Upper lobe of right lung (tissue), 1 donor: ENCODE data around the gene PCLO. TPM values are rescaled to one million over a fixed set of nuclear protein-coding genes. Genes with fewer than 3 reads are reported as not detected.

Experiments used
- ATAC-seq: fragments of 200-7000 bp; cut with Tn5 transposase; one replicate; pipeline ENCODE4 v1.9.1; 2020; ENCODE audit warnings: mild to moderate bottlenecking, moderate library complexity
- DNase-seq: peaks from one replicate; pipeline ENCODE4 v3.0.0-alpha.2; 2020
- H3K27ac ChIP-seq: fragments of 200-600 bp; one replicate; pipeline ENCODE4 v1.8.0; 2022
- H3K27me3 ChIP-seq: fragments of 200-600 bp; one replicate; pipeline ENCODE4 v1.8.0; 2022; ENCODE audit warnings: mild to moderate bottlenecking
- H3K36me3 ChIP-seq: fragments of 200-600 bp; one replicate; pipeline ENCODE4 v1.8.0; 2022
- H3K4me1 ChIP-seq: fragments of 200-600 bp; one replicate; pipeline ENCODE4 v1.8.0; 2022
- H3K4me3 ChIP-seq: fragments of 200-600 bp; one replicate; pipeline ENCODE4 v1.8.0; 2022; ENCODE audit warnings: mild to moderate bottlenecking
- H3K9me3 ChIP-seq: fragments of 200-600 bp; one replicate; pipeline ENCODE4 v1.8.0; 2022
- CTCF ChIP-seq: fragments of 200-600 bp; IDR thresholded peaks from one replicate; pipeline ENCODE4 v1.8.0; 2022; ENCODE audit warnings: antibody characterized with exemption
- intact Hi-C: fragments of 100-400 bp; cut with DNase I; formaldehyde crosslinking; loops from one replicate; pipeline ENCODE4 v1.11.0; 2022
- total RNA-seq: library from RNA; stranded (reverse); fragmentation: NEBNext Ultra II Directional; extraction: Animal tissue kit (Norgen Biotek cat#: 25700); gene quantifications from one replicate; pipeline ENCODE4 v1.2.1, GENCODE V29; 2021
- donor health status: DM: no; HTN: yes; CAD: no; lungs with severe emphysema.

PCLO gene
- total RNA-seq, 1 donor from 2014 or later: 5.3 TPM

DNA sequence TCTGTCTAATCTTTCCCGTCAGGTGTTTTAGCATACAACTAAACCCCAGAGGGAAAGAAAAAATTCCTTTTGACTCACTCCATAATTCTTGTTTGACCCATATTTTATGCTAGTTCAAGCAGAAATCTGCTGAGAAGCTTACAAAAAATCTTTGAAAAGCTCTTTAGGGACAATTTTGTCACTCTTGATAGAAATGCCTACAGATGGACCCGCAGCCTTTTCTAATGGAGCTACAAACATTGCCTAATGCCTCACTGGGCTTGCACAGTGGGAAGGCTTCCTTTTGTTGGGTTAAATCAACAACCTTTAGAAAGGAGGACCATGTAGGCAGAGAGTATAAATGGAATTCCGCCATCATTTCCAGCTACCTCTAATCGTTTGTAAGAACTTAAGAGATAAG lies 344.5 kb downstream of the PCLO start:
- Histone ChIP-seq H3K27me3 (no peaks in the 10 kb centered on the region), H3K4me3 (no peak overlapping the region), H3K9me3 (no peaks in the 10 kb centered on the region), H3K36me3 (no peaks in the 10 kb centered on the region), H3K4me1 (no peaks in the 10 kb centered on the region), H3K27ac (no peak overlapping the region)
- no peak for TF ChIP-seq CTCF
- no peak for ATAC-seq
- intact Hi-C loops: no loop called here
- no peak for DNase-seq

DNA sequence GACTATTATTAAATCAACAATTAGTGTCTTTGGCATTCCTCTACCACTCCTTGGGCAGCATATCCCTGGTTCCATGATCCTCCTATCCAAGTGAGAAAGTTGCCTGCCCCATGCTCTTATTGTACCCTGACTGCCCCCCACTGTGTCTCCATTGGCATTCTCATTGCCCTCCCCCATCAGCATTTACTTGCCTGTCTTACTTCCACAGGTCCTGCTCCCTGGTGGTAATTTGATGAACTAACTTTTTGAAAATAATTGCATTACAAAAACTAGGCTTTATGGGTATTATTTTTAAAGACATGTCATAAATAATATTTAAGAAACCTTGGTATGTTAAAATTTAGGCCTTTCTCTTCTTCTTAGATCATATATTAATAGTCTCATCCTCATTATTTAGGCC lies 346.4 kb downstream of the PCLO start:
- intact Hi-C loops: no loop called here
- H3K27ac ChIP-seq: no peak overlapping the region
- ATAC-seq: no peak
- TF ChIP-seq CTCF: no peak
- no peaks in the 10 kb centered on the region for H3K27me3 ChIP-seq
- H3K4me3 ChIP-seq: no peak overlapping the region
- DNase-seq: no peak
- H3K4me1 ChIP-seq: no peaks in the 10 kb centered on the region
- no peaks in the 10 kb centered on the region for H3K9me3 ChIP-seq
- H3K36me3 ChIP-seq: no peaks in the 10 kb centered on the region

GRCh38 chr7:82810558-82811259 lies 352.0 kb downstream of the PCLO start:
- H3K27me3 ChIP-seq: no peaks in the 10 kb centered on the region
- H3K27ac ChIP-seq: no peak overlapping the region
- DNase-seq: no peak
- intact Hi-C loops: no loop called here
- H3K4me1 ChIP-seq: no peaks in the 10 kb centered on the region
- H3K36me3 ChIP-seq: no peaks in the 10 kb centered on the region
- H3K9me3 ChIP-seq: no peaks in the 10 kb centered on the region
- ATAC-seq: peak; percentile 69
- no peak overlapping the region for H3K4me3 ChIP-seq
- peak; percentile 49 for TF ChIP-seq CTCF

- no peaks in the 10 kb centered on the region for H3K36me3 ChIP-seq
- TF ChIP-seq CTCF: no peak
- no peak for ATAC-seq
- H3K27me3 ChIP-seq: no peaks in the 10 kb centered on the region
- DNase-seq: no peak
- H3K9me3 ChIP-seq: no peaks in the 10 kb centered on the region
- intact Hi-C loops: no loop called here
- no peak overlapping the region for H3K27ac ChIP-seq
- no peak overlapping the region for H3K4me3 ChIP-seq
- no peaks in the 10 kb centered on the region for H3K4me1 ChIP-seq
Observed at GRCh38 chr7:82808633-82809032, 354.1 kb downstream of the PCLO start.

GRCh38 chr7:82805527-82805960 lies 357.1 kb downstream of the PCLO start:
- Histone ChIP-seq H3K36me3 (no peaks in the 10 kb centered on the region), H3K4me1 (no peaks in the 10 kb centered on the region), H3K4me3 (no peak overlapping the region), H3K27ac (no peak overlapping the region), H3K27me3 (no peaks in the 10 kb centered on the region), H3K9me3 (no peaks in the 10 kb centered on the region)
- ATAC-seq: no peak
- intact Hi-C loops: no loop called here
- no peak for TF ChIP-seq CTCF
- no peak for DNase-seq

- intact Hi-C loops: no loop called here
- TF ChIP-seq CTCF: no peak
- Histone ChIP-seq H3K4me3 (no peak overlapping the region), H3K9me3 (no peaks in the 10 kb centered on the region), H3K27me3 (no peaks in the 10 kb centered on the region), H3K4me1 (no peaks in the 10 kb centered on the region), H3K27ac (no peak overlapping the region), H3K36me3 (no peaks in the 10 kb centered on the region)
- DNase-seq: no peak
- no peak for ATAC-seq
Observed at GRCh38 chr7:82803411-82803810, 359.3 kb downstream of the PCLO start.
